Germinal center (tissue), 1 donor: ENCODE measurements around the gene ZFP36L1.
A peak's percentile ranks its signal among the peaks of the same experiment; 100 is the strongest.

Experiments
- DNase-seq: peaks from one replicate; pipeline ENCODE4 v3.0.0; 2012; ENCODE audit warnings: mixed read lengths, low spot score

The ZFP36L1 gene

GRCh38 chr14:68795597-68796417, 2.9 kb upstream of the ZFP36L1 start:
- peak; percentile 81 for DNase-seq

GRCh38 chr14:68794851-68795596, 2.2 kb upstream of the ZFP36L1 start:
- DNase-seq = peak; percentile 41

- peak; percentile 68 for DNase-seq
These were observed 1.4 kb upstream of the ZFP36L1 start for GRCh38 chr14:68794130-68794850.

GRCh38 chr14:68793734-68794129, 865 bp upstream of the ZFP36L1 start:
- no peak for DNase-seq

GRCh38 chr14:68792678-68792978, 239 bp downstream of the ZFP36L1 start:
- DNase-seq = no peak

- DNase-seq = no peak
These were observed 777 bp downstream of the ZFP36L1 start for GRCh38 chr14:68791902-68792677.

GRCh38 chr14:68791078-68791901, 1.6 kb downstream of the ZFP36L1 start:
- DNase-seq = no peak

GRCh38 chr14:68790644-68791077, 2.2 kb downstream of the ZFP36L1 start:
- no peak for DNase-seq

- no peak for DNase-seq
These were observed 2.8 kb downstream of the ZFP36L1 start for GRCh38 chr14:68789821-68790643.

- DNase-seq = peak; percentile 81
These were observed 3.7 kb downstream of the ZFP36L1 start for GRCh38 chr14:68788996-68789820.

GRCh38 chr14:68788275-68788995, 4.4 kb downstream of the ZFP36L1 start:
- no peak for DNase-seq

GRCh38 chr14:68787092-68787992, 5.5 kb downstream of the ZFP36L1 start:
- no peak for DNase-seq

GRCh38 chr14:68786491-68787091, 6.3 kb downstream of the ZFP36L1 start:
- DNase-seq = peak; percentile 33

GRCh38 chr14:68785534-68786490, 7.1 kb downstream of the ZFP36L1 start:
- peak; percentile 38 for DNase-seq

- DNase-seq = no peak
These were observed 7.8 kb downstream of the ZFP36L1 start for GRCh38 chr14:68784978-68785533.
